ENCODE data around the gene ACTR1B. TPM values are rescaled to one million over a fixed set of nuclear protein-coding genes. Genes with fewer than 3 reads are reported as not detected.

Gene ACTR1B
- total RNA-seq (2021) = 31.1 and 33.8 TPM in 2 replicates
- long read RNA-seq, transcript ACTR1B-201 (11 exons, 2,243 nt) = major isoform, 77 of 116 reads
- long read RNA-seq, partial matches to known transcripts = 2 of 116 reads
- long read RNA-seq, other reads (novel, unspliced or antisense) = 37 of 116 reads

- H3K27me3 Mint-ChIP-seq (ENCODE audit: low read depth) = no peaks in the 10 kb centered on the region
These were observed at the start of gene ACTR1B for GRCh38 chr2:97663962-97664635. Gene ACTR1B (minus strand): TSS chr2:97664044. CDS start chr2:97663890, 154 bp downstream.

More at GRCh38 chr2:97663962-97664635, at the start of gene ACTR1B:
- H2BK5ac ChIP-seq (ENCODE audit: insufficient read length, low read length) = no peak within 1 kb of the TSS
- peak within 1 kb of the TSS; percentile 86 for H3K9ac ChIP-seq (ENCODE audit: extremely low read depth, insufficient read length, low read length)
- no peak within 1 kb of the TSS for H2BK12ac ChIP-seq (ENCODE audit: insufficient read length, low read depth, low read length)
- Mint-ChIP-seq H3K4me1 (peaks cover 18 to 19% of the 10 kb centered on the region in 2 experiments), H3K9me3 (no peaks in the 10 kb centered on the region; a peak in 1 of 5 replicates), H3K27ac (peak within 1 kb of the TSS; percentile 96 to 98 (median 97)), H3K4me3 (peak within 1 kb of the TSS; percentile 90 to 92), H3K36me3 (ENCODE audit: insufficient read depth in 1 of 3, low read depth in 3 of 3) (peaks cover 5 to 11% (median 6%) of the 10 kb centered on the region in 3 experiments; a peak in 4 of 7 replicates)
- no peak within 1 kb of the TSS for H3T11ph ChIP-seq (ENCODE audit: low read length)
- peak; percentile 71 for TF ChIP-seq CTCF (conservative IDR thresholded peaks at IDR 0.05)
- peak within 1 kb of the TSS; percentile 70 for H3K27ac ChIP-seq (ENCODE audit: insufficient read length, low read depth, low read length)
- no peaks in the 10 kb centered on the region; the same call in 1 of the 2 replicates for H3K4me1 ChIP-seq (ENCODE audit: insufficient read depth, low read length)
- DNase-seq = peak; percentile 99
- H3K4me2 ChIP-seq (ENCODE audit: insufficient read depth, insufficient read length, low read length) = peak within 1 kb of the TSS; percentile 99
- no peak within 1 kb of the TSS for H4K5ac ChIP-seq (ENCODE audit: insufficient read length, low read depth, low read length)
- peak within 1 kb of the TSS; percentile 34 for H2AFZ ChIP-seq (ENCODE audit: low read length)
- peaks cover 12% of the 10 kb centered on the region for H3K23me2 ChIP-seq (ENCODE audit: insufficient read length, low read depth, low read length, poor library complexity, severe bottlenecking)
- H3K18ac ChIP-seq (ENCODE audit: insufficient read length, low read depth, low read length) = peak within 1 kb of the TSS; percentile 96
- H4K8ac ChIP-seq (replicated peaks; ENCODE audit: insufficient read length, low read depth, low read length) = no peak within 1 kb of the TSS
- H2BK120ac ChIP-seq (ENCODE audit: low read depth, low read length, poor library complexity, severe bottlenecking) = no peak within 1 kb of the TSS
- no peaks in the 10 kb centered on the region for H3K27me3 ChIP-seq (ENCODE audit: insufficient read depth, low read length)
- H2BK20ac ChIP-seq (ENCODE audit: low read depth, low read length, poor library complexity, severe bottlenecking) = no peak within 1 kb of the TSS
- H3K23ac ChIP-seq (ENCODE audit: insufficient read length, low read depth, low read length) = no peak within 1 kb of the TSS
- peak within 1 kb of the TSS; percentile 98 for H3K14ac ChIP-seq (ENCODE audit: insufficient read depth, low read length)
- H2AK5ac ChIP-seq (ENCODE audit: insufficient read length, low read length) = no peak within 1 kb of the TSS
- no peaks in the 10 kb centered on the region for H4K20me1 ChIP-seq (ENCODE audit: control insufficient read depth, insufficient read depth, insufficient read length)
- no peak within 1 kb of the TSS for H4K91ac ChIP-seq (ENCODE audit: insufficient read length, low read depth, low read length)
- no peak within 1 kb of the TSS for H2BK15ac ChIP-seq (ENCODE audit: low read depth, low read length)
- H3K56ac ChIP-seq (ENCODE audit: insufficient read length, low read depth, low read length) = no peak within 1 kb of the TSS
- H3K79me2 ChIP-seq (ENCODE audit: insufficient read depth, low read length) = peaks cover 4% of the 10 kb centered on the region; the same call in 1 of the 2 replicates
- no CpG with 5 or more reads among the region's 60 CpGs for WGBS (ENCODE audit: extremely low coverage, insufficient read length, low lambda C conversion rate)
- peaks cover 4% of the 10 kb centered on the region for H3K79me1 ChIP-seq (ENCODE audit: insufficient read depth, low read depth, low read length, poor library complexity, severe bottlenecking)
- H3K4ac ChIP-seq (ENCODE audit: low read depth, low read length) = no peak within 1 kb of the TSS; the same call in 1 of the 2 replicates
- H3K9me3 ChIP-seq (ENCODE audit: control insufficient read depth, low read depth, low read length) = no peaks in the 10 kb centered on the region
